WTC11 (cell line): Measurements from ENCODE around the gene TRAPPC14. TPM values are rescaled to one million over a fixed set of nuclear protein-coding genes. Genes with fewer than 3 reads are reported as not detected.

Experiments
- ATAC-seq: fragments of 200-7000 bp; cut with Tn5 transposase; 2 replicates; pipeline ENCODE4 v1.10.0; 2021; ENCODE audit warnings: mild to moderate bottlenecking, moderate library complexity
- CTCF ChIA-PET: fragments of 300-600 bp; sonication (Branson Sonifier 250); formaldehyde crosslinking; loops from one replicate; lab custom pipeline; 2021; ENCODE audit warnings: antibody characterized with exemption; lab: Charles Lee
- POLR2A ChIA-PET: fragments of 350-600 bp; sonication (Branson Sonifier 250); formaldehyde crosslinking; loops from one replicate; lab custom pipeline; 2021; ENCODE audit warnings: antibody characterized with exemption; lab: Charles Lee
- DNase-seq: peaks from one replicate; pipeline ENCODE4 v3.0.0; 2021; ENCODE audit warnings: low spot score
- H3K27ac Mint-ChIP-seq: 2 replicates; pipeline ENCODE4 v1.8.0; 2021; ENCODE audit warnings: mixed read lengths
- H3K27me3 Mint-ChIP-seq: 2 replicates; pipeline ENCODE4 v1.8.0; 2021; ENCODE audit warnings: low read depth, mild to moderate bottlenecking, moderate library complexity, mixed read lengths
- H3K36me3 Mint-ChIP-seq: 2 replicates; pipeline ENCODE4 v1.8.0; 2021; ENCODE audit warnings: mixed read lengths
- H3K4me1 Mint-ChIP-seq: 2 replicates; pipeline ENCODE4 v1.8.0; 2022; ENCODE audit warnings: mixed read lengths
- H3K4me3 Mint-ChIP-seq: 2 replicates; pipeline ENCODE4 v1.8.0; 2021; ENCODE audit warnings: mild to moderate bottlenecking, moderate library complexity, mixed read lengths
- H3K9me3 Mint-ChIP-seq: 2 replicates; pipeline ENCODE4 v1.8.0; 2021; ENCODE audit warnings: mixed read lengths
- ATF1 ChIP-seq: sonication (generic); formaldehyde crosslinking; IDR thresholded peaks from 2 replicates; pipeline ENCODE4 v1.8.1; 2023; ENCODE audit warnings: mild to moderate bottlenecking, moderate library complexity, missing genetic modification reagents
- CREB1 ChIP-seq: sonication (generic); formaldehyde crosslinking; IDR thresholded peaks from 2 replicates; pipeline ENCODE4 v1.8.0; 2023; ENCODE audit warnings: mild to moderate bottlenecking, missing genetic modification reagents
- E2F1 ChIP-seq: sonication (generic); formaldehyde crosslinking; IDR thresholded peaks from 2 replicates; pipeline ENCODE4 v1.8.0; 2022; ENCODE audit warnings: mild to moderate bottlenecking, missing genetic modification reagents
- FOXP1 ChIP-seq: sonication (generic); formaldehyde crosslinking; IDR thresholded peaks from 2 replicates; pipeline ENCODE4 v1.8.0; 2022; ENCODE audit warnings: missing genetic modification reagents, mild to moderate bottlenecking, moderate library complexity, borderline replicate concordance
- GABPB1 ChIP-seq: sonication (generic); formaldehyde crosslinking; IDR thresholded peaks from 2 replicates; pipeline ENCODE4 v1.8.1; 2023; ENCODE audit warnings: mild to moderate bottlenecking, missing genetic modification reagents
- MYBL2 ChIP-seq: sonication (generic); formaldehyde crosslinking; IDR thresholded peaks from 2 replicates; pipeline ENCODE4 v1.8.1; 2023; ENCODE audit warnings: mild to moderate bottlenecking, moderate library complexity, missing genetic modification reagents
- SOX15 ChIP-seq: fragments of 250-450 bp; sonication (Bioruptor Pico); IDR thresholded peaks from 2 replicates; pipeline ENCODE4 v1.9.0; 2021; ENCODE audit warnings: mild to moderate bottlenecking
- SP1 ChIP-seq: sonication (generic); formaldehyde crosslinking; conservative IDR thresholded peaks from 2 replicates; pipeline ENCODE4 v1.8.1; 2022; ENCODE audit warnings: missing genetic modification reagents
- TEAD1 ChIP-seq: sonication (generic); formaldehyde crosslinking; IDR thresholded peaks from 2 replicates; pipeline ENCODE4 v1.8.0; 2022; ENCODE audit warnings: mild to moderate bottlenecking, missing genetic modification reagents
- ZBTB43 ChIP-seq: sonication (generic); formaldehyde crosslinking; IDR thresholded peaks from 2 replicates; pipeline ENCODE4 v1.8.1; 2023; ENCODE audit warnings: mild to moderate bottlenecking, missing genetic modification reagents
- ZMAT4 ChIP-seq: fragments of 250-450 bp; sonication (Bioruptor Pico); IDR thresholded peaks from 2 replicates; pipeline ENCODE4 v1.9.0; 2021; ENCODE audit warnings: mild to moderate bottlenecking
- ZNF416 ChIP-seq: fragments of 250-450 bp; sonication (Bioruptor Pico); IDR thresholded peaks from 2 replicates; pipeline ENCODE4 v1.9.0; 2021; ENCODE audit warnings: mild to moderate bottlenecking, inconsistent platforms
- ZNF423 ChIP-seq: fragments of 250-450 bp; sonication (Bioruptor Pico); IDR thresholded peaks from 2 replicates; pipeline ENCODE4 v2.1.2; 2022; ENCODE audit warnings: mild to moderate bottlenecking, moderate library complexity
- ZNF532 ChIP-seq: fragments of 250-450 bp; sonication (Bioruptor Pico); IDR thresholded peaks from 2 replicates; pipeline ENCODE4 v1.9.0; 2021; ENCODE audit warnings: mild to moderate bottlenecking, borderline replicate concordance
- total RNA-seq: library from RNA; stranded (reverse); gene quantifications from 3 replicates; pipeline ENCODE4 v1.2.3, GENCODE V29; 2021

Gene TRAPPC14
- total RNA-seq, 1 experiment from 2014 or later, result 28.0 TPM

GRCh38 chr7:100122067-100122466 is 36.5 kb downstream of the TRAPPC14 start:
- CTCF ChIA-PET, result interaction anchor here (1.5 kb wide), 1 partner anchor 9 kb away, joined by 9 read pairs; no protein-coding TSS in a partner anchor
- Mint-ChIP-seq H3K27ac (no peak overlapping the region), H3K9me3 (no peaks in the 10 kb centered on the region), H3K27me3 (no peaks in the 10 kb centered on the region), H3K4me1 (peaks cover 22% of the 10 kb centered on the region), H3K4me3 (no peak overlapping the region), H3K36me3 (peaks cover 2% of the 10 kb centered on the region; the same call in 1 of the 2 replicates)
- DNase-seq (no peak), ATAC-seq (no peak)
- POLR2A ChIA-PET, result interaction anchor here (0.6 kb wide), 1 partner anchor 743 kb away, joined by 3 read pairs; no protein-coding TSS in a partner anchor
- TF ChIP-seq GABPB1 (CRISPR knock-in tag), result peak; percentile 49
- TF ChIP-seq ZMAT4 (CRISPR knock-in tag), result no peak
- TF ChIP-seq TEAD1 (CRISPR knock-in tag), result no peak

- Mint-ChIP-seq H3K27ac (peak overlapping the region; percentile 67), H3K4me3 (peak overlapping the region; percentile 98), H3K4me1 (peaks cover 22% of the 10 kb centered on the region), H3K36me3 (peaks cover 2% of the 10 kb centered on the region; the same call in 1 of the 2 replicates), H3K27me3 (no peaks in the 10 kb centered on the region), H3K9me3 (no peaks in the 10 kb centered on the region)
- TF ChIP-seq FOXP1 (no peak), E2F1 (CRISPR knock-in tag) (no peak), ZNF416 (CRISPR knock-in tag) (no peak), SOX15 (CRISPR knock-in tag) (no peak)
- ATAC-seq, result no peak
- ChIA-PET POLR2A (interaction anchor here (1.8 kb wide), 1 partner anchor 19 kb away, joined by 9 read pairs; the partner anchor contains the start of genes AP4M1 and MCM7), CTCF (interaction anchor here (1.6 kb wide), 1 partner anchor 10 kb away, joined by 8 read pairs; no protein-coding TSS in a partner anchor)
- DNase-seq, result no peak
Measured at GRCh38 chr7:100120733-100121036, 37.8 kb downstream of the TRAPPC14 start.

GRCh38 chr7:100119970-100120732 is 38.4 kb downstream of the TRAPPC14 start:
- H3K36me3 Mint-ChIP-seq, result peaks cover 2% of the 10 kb centered on the region; the same call in 1 of the 2 replicates
- H3K27me3 Mint-ChIP-seq, result no peaks in the 10 kb centered on the region
- H3K27ac Mint-ChIP-seq, result peak overlapping the region; percentile 96
- ATAC-seq (peak; percentile 65), DNase-seq (peak; percentile 65)
- ChIA-PET CTCF (interaction anchor here (1.6 kb wide), 1 partner anchor 11 kb away, joined by 8 read pairs; no protein-coding TSS in a partner anchor), POLR2A (interaction anchor here (1.8 kb wide), 1 partner anchor 18 kb away, joined by 9 read pairs; the partner anchor contains the start of genes AP4M1 and MCM7)
- H3K9me3 Mint-ChIP-seq, result no peaks in the 10 kb centered on the region
- TF ChIP-seq MYBL2 (CRISPR knock-in tag) (0 out of 2 replicates have a peak, but pooled peaks have one; percentile 49), SP1 (CRISPR knock-in tag) (peak; percentile 67), ATF1 (CRISPR knock-in tag) (peak; percentile 32; the same call in 1 of the 2 replicates), ZNF532 (0 out of 2 replicates have a peak, but pooled peaks have one; percentile 45), ZBTB43 (0 out of 2 replicates have a peak, but pooled peaks have one; percentile 29), CREB1 (no peak), ZNF423 (CRISPR knock-in tag) (no peak)
- peaks cover 18% of the 10 kb centered on the region for H3K4me1 Mint-ChIP-seq
- H3K4me3 Mint-ChIP-seq, result peak overlapping the region; percentile 98
